ENCODE data around the gene HOXD11. TPM values are rescaled to one million over a fixed set of nuclear protein-coding genes. Genes with fewer than 3 reads are reported as not detected.

Gene HOXD11
- total RNA-seq, 2 experiments from 2014 or later: not detected

- no peak for DNase-seq
- H3K4me3 Mint-ChIP-seq: no peak overlapping the region
- no peaks in the 10 kb centered on the region for H3K9me3 Mint-ChIP-seq
- H3K36me3 Mint-ChIP-seq (ENCODE audit: low read depth): peaks cover 10% of the 10 kb centered on the region
- POLR2A ChIA-PET: no interaction called here
- CTCF ChIA-PET: interaction anchor here (1.1 to 1.3 kb wide), 2 partner anchors 11 to 395 kb away, joined by 4 to 6 read pairs; no protein-coding TSS in a partner anchor
- H3K4me1 Mint-ChIP-seq: peaks cover 4% of the 10 kb centered on the region
- H3K27ac Mint-ChIP-seq: peak overlapping the region; percentile 44
- peaks cover 90% of the 10 kb centered on the region for H3K27me3 Mint-ChIP-seq
Observed at GRCh38 chr2:176085120-176085788, 21.8 kb upstream of the HOXD11 start.

GRCh38 chr2:176085861-176086771 is 21.0 kb upstream of the HOXD11 start:
- Mint-ChIP-seq H3K27ac (no peak overlapping the region), H3K9me3 (no peaks in the 10 kb centered on the region), H3K4me3 (no peak overlapping the region), H3K36me3 (ENCODE audit: low read depth) (peaks cover 6% of the 10 kb centered on the region), H3K4me1 (peaks cover 4% of the 10 kb centered on the region), H3K27me3 (peaks cover 92% of the 10 kb centered on the region)
- ChIA-PET POLR2A (no interaction called here), CTCF (interaction anchor here (1.1 to 1.3 kb wide), 2 partner anchors 10 to 396 kb away, joined by 4 to 6 read pairs; no protein-coding TSS in a partner anchor)
- peak; percentile 19 for DNase-seq

DNA sequence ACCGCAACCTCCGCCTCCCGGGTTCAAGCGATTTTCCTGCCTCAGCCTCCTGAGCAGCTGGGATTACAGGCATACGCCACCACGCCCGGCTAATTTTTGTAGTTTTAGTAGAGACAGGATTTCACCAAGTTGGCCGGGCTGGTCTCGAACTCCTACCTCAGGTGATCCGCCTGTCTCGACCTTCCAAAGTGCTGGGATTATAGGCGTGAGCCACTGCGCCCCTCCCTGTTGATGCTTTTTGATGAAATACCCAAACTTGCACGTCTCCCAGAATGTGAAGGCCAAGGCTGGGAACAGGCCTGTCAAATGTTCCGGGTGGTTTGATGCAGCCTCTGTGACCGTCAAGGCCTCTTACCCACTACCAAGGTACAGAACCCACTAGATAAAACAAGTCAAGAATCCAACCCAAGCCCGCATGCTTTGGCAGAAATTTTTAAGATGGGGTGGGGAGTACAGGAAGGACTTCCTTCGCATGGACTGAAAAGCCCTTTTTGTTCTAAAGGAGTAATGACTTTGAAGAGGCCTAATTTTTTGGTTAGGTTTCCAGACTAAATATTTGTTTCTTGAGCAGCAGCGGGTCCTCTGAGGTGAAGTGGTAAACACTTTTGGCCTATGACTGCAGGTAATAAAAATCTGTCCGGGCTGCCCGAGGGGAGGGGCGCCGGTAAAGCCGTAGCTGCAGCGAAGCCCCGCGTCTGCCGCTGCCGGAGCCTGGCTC is 19.6 kb upstream of the HOXD11 start:
- Mint-ChIP-seq H3K27me3 (peaks cover 93% of the 10 kb centered on the region), H3K4me3 (no peak overlapping the region), H3K4me1 (peaks cover 8% of the 10 kb centered on the region), H3K9me3 (no peaks in the 10 kb centered on the region), H3K27ac (no peak overlapping the region), H3K36me3 (ENCODE audit: low read depth) (peaks cover 6% of the 10 kb centered on the region)
- POLR2A ChIA-PET: no interaction called here
- CTCF ChIA-PET: interaction anchor here (1.0 to 1.9 kb wide), 2 partner anchors 40 to 397 kb away, joined by 5 to 7 read pairs; no protein-coding TSS in a partner anchor
- DNase-seq: peak; percentile 11

GRCh38 chr2:176088048-176088936 is 18.8 kb upstream of the HOXD11 start:
- no peaks in the 10 kb centered on the region for H3K9me3 Mint-ChIP-seq
- peaks cover 88% of the 10 kb centered on the region for H3K27me3 Mint-ChIP-seq
- H3K36me3 Mint-ChIP-seq (ENCODE audit: low read depth): peaks cover 6% of the 10 kb centered on the region
- ChIA-PET CTCF (interaction anchor here (1.0 to 1.9 kb wide), 3 partner anchors 22 to 398 kb away, joined by 3 to 7 read pairs (median 5); no protein-coding TSS in a partner anchor), POLR2A (no interaction called here)
- no peak overlapping the region for H3K27ac Mint-ChIP-seq
- peak; percentile 31 for DNase-seq
- H3K4me3 Mint-ChIP-seq: peak overlapping the region; percentile 39
- peaks cover 8% of the 10 kb centered on the region for H3K4me1 Mint-ChIP-seq

DNA sequence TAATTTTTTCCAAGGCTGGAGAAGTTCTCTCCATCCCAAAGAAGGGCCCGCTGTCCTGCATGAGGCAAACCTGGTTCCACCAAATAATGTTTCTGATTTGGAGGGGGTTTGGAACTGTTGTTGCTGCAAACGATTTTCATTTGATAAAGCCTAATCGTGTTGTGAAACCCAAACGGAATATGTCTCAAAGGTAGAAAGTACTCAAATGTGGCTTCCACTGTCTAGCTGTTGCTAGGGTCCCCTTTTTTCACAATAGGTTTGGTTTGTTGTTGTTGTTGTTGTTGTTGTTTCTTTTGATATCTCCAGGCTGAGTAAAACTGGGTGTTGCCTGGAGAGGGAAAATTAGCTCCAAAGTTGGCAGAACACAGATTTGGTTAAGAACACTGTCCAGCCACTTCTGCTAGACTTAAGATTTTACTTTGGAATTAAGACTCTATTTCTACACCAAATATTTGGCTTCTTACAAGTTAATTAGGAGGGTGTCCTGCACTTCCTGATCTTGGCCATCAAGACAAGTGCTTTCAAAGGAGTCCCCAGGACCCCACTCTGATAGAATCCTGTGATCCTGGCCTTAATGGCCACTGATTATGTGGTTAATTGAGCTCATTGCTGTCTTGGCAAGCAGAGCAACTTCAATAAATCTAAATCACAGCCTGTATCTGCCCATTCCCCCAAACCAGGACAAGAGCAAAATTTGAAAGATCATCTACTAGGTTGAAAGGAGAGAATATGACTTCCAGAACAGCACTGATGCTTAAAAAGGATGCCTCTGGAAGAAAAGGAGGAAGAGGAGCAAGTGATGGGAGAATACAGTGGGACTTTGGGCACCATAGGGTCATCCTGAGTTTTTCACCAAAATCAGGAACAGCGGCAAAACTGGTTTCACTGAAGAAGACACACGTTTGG is 17.9 kb upstream of the HOXD11 start:
- no peak overlapping the region for H3K27ac Mint-ChIP-seq
- H3K27me3 Mint-ChIP-seq: peaks cover 89% of the 10 kb centered on the region
- H3K4me3 Mint-ChIP-seq: no peak overlapping the region
- peaks cover 8% of the 10 kb centered on the region for H3K4me1 Mint-ChIP-seq
- ChIA-PET POLR2A (no interaction called here), CTCF (interaction anchor here (1.1 to 1.9 kb wide), 2 partner anchors 21 to 38 kb away, joined by 3 to 7 read pairs; no protein-coding TSS in a partner anchor)
- H3K9me3 Mint-ChIP-seq: no peaks in the 10 kb centered on the region
- peaks cover 4% of the 10 kb centered on the region for H3K36me3 Mint-ChIP-seq (ENCODE audit: low read depth)
- DNase-seq: no peak

- ChIA-PET CTCF (no interaction called here), POLR2A (no interaction called here)
- Mint-ChIP-seq H3K27me3 (peaks cover 90% of the 10 kb centered on the region), H3K4me3 (no peak overlapping the region), H3K4me1 (peaks cover 8% of the 10 kb centered on the region), H3K27ac (no peak overlapping the region), H3K36me3 (ENCODE audit: low read depth) (peaks cover 4% of the 10 kb centered on the region), H3K9me3 (no peaks in the 10 kb centered on the region)
- no peak for DNase-seq
Observed at GRCh38 chr2:176089843-176090395, 17.2 kb upstream of the HOXD11 start.

DNA sequence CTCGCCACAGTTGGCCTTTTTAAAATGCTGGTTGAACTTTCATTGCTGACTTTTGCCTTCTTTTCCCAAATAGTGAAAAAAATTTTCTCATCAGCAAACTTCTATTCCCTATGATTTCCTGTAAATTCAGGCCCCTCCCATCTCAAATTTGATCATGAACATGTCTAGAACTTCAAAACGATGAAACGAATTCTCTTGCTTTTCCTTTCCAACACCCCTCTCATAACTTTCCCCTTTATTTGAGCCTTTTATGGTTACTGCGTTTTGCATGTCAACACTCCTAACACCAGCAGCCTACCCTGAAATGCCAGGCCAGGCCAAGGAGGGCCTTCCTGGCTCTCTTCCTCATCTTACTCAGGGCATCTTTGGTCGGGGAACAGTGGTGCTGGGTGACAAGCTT is 16.2 kb upstream of the HOXD11 start:
- H3K27me3 Mint-ChIP-seq: peaks cover 91% of the 10 kb centered on the region
- H3K36me3 Mint-ChIP-seq (ENCODE audit: low read depth): peaks cover 4% of the 10 kb centered on the region
- no peaks in the 10 kb centered on the region for H3K9me3 Mint-ChIP-seq
- no peak for DNase-seq
- no peak overlapping the region for H3K4me3 Mint-ChIP-seq
- H3K4me1 Mint-ChIP-seq: peaks cover 8% of the 10 kb centered on the region
- no peak overlapping the region for H3K27ac Mint-ChIP-seq
- CTCF ChIA-PET: no interaction called here
- POLR2A ChIA-PET: no interaction called here

DNA sequence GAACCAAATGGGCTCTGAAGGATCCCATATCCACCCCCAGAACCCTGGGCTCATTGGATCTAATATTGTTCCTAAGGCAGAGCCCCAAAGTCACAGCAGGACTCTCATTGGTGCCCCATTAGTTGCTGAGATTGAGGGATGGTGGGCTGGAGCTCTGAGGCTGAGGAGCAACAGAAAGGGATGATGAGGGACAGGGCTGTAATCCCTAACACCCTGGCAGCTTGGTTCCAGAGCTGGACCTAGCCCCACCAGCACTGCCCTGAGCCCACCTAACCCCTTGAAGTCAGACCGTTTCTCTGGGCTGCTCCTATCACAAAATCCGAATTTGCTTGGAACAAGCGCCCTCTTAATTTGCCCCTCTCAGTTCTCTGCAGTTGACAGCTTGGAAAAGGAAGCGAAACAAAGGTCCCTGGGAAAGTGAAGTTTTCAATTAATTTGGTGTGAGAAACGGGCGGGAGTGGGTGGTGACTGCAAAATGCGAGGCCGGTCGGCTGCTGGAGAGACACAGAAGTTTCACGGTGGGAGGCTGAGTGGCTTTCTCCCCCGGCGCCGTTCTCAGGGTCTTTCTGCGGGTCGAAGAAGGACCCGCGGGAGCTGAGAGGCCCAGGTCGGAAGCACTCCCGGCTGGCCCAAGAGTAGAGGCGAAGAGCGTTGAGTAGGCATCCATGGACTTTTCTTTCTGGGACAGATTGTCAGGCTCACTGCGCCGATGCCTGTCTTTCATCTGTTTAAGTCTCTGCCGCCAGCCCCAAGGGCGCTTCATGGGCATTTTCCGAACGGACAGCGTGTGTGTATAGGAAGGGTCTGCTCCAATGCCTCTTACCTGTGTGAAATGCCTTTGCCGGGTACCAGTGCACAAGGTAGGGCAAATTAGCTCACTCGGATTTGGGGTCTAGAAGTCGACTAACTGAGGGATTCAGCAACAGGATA is 15.5 kb upstream of the HOXD11 start:
- Mint-ChIP-seq H3K27ac (peak overlapping the region; percentile 47), H3K27me3 (peaks cover 92% of the 10 kb centered on the region), H3K4me1 (peaks cover 13% of the 10 kb centered on the region), H3K9me3 (no peaks in the 10 kb centered on the region), H3K4me3 (no peak overlapping the region), H3K36me3 (ENCODE audit: low read depth) (peaks cover 4% of the 10 kb centered on the region)
- DNase-seq: no peak
- ChIA-PET CTCF (no interaction called here), POLR2A (no interaction called here)

- CTCF ChIA-PET: no interaction called here
- POLR2A ChIA-PET: no interaction called here
- H3K27ac Mint-ChIP-seq: peak within 1 kb of the TSS; percentile 47
- H3K36me3 Mint-ChIP-seq (ENCODE audit: low read depth): peaks cover 4% of the 10 kb centered on the region
- no peaks in the 10 kb centered on the region for H3K9me3 Mint-ChIP-seq
- DNase-seq: no peak
- H3K4me3 Mint-ChIP-seq: no peak within 1 kb of the TSS
- H3K27me3 Mint-ChIP-seq: peaks cover 92% of the 10 kb centered on the region
- peaks cover 21% of the 10 kb centered on the region for H3K4me1 Mint-ChIP-seq
Observed at GRCh38 chr2:176092270-176093144, 14.6 kb upstream of the HOXD11 start, which contains the start of gene HOXD13. Gene HOXD13, plus strand, starts transcription at chr2:176092721. Its CDS starts 170 bp downstream, at chr2:176092891.
